A673 (cell line): ENCODE results near the gene CCDC88C.

ENCODE experiments used
- CTCF ChIP-seq: fragments of 300-800, 200-600 bp; sonication (generic); conservative IDR thresholded peaks from 2 replicates; pipeline ENCODE4 v1.5.1; 2017; ENCODE audit warnings: low read depth, mild to moderate bottlenecking, antibody characterized with exemption, low read length, moderate library complexity, mixed read lengths
- EZH2 ChIP-seq: fragments of 200-600 bp; sonication (generic); IDR thresholded peaks from 2 replicates; pipeline ENCODE4 v1.6.1; 2017; ENCODE audit warnings: borderline replicate concordance, low read depth, mild to moderate bottlenecking, mixed read lengths, antibody characterized with exemption, low read length; ENCODE audit not compliant: poor library complexity, severe bottlenecking

- TF ChIP-seq CTCF (no peak), EZH2 (no peak)
These were observed 138.3 kb downstream of the CCDC88C start for GRCh38 chr14:91279354-91279753.
